Hypothalamus (tissue), 51 donors: ENCODE data around the gene WDR27.

ENCODE experiments used
- DNase-seq, 51 donors: peaks; one replicate each; lab custom pipeline; 2025; lab: John Stamatoyannopoulos, UW

WDR27 gene

GRCh38 chr6:169568314-169569087 lies 133.3 kb downstream of the WDR27 start:
- DNase-seq: no peak

GRCh38 chr6:169567819-169568218 lies 134.0 kb downstream of the WDR27 start:
- no peak for DNase-seq

DNA sequence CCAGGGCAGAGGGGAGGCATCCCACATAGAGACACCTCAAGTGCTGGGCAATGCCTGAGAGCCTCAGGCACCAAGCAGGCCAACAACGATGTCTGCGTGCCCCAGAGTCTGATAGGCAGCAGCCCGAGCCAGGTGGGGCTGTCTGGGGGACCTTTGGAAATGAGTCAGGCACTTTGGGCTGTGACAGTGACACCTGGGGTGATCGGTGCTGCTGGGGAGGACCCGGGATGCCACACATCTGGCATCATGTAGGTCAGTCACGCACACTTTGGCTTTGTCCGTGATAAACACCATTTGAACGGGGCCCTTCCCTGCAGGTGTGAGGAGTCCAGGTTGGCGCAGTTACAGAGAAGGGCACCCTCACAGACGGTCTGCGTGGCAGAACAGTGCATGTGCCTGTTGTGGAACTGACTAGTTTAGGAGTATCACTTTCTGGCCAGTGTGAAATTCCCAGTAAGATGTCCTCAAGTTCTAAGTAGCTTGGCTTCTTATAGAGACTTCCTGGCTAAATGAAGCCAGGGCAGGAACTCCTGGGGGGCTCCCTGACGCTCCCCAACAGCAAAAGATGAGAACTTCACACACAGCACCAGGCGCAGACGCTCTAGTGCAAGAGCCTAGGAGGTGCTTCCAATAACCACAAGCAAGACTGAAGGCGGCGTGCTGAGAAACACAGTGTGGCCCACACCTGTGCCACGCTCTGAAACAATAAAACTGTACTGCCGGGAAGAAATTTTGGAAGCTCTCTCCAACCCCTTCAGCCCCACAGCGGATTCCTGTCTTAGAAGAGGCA lies 134.7 kb downstream of the WDR27 start:
- no peak for DNase-seq

- no peak for DNase-seq
These were observed 135.5 kb downstream of the WDR27 start for GRCh38 chr6:169566319-169566718.

DNA sequence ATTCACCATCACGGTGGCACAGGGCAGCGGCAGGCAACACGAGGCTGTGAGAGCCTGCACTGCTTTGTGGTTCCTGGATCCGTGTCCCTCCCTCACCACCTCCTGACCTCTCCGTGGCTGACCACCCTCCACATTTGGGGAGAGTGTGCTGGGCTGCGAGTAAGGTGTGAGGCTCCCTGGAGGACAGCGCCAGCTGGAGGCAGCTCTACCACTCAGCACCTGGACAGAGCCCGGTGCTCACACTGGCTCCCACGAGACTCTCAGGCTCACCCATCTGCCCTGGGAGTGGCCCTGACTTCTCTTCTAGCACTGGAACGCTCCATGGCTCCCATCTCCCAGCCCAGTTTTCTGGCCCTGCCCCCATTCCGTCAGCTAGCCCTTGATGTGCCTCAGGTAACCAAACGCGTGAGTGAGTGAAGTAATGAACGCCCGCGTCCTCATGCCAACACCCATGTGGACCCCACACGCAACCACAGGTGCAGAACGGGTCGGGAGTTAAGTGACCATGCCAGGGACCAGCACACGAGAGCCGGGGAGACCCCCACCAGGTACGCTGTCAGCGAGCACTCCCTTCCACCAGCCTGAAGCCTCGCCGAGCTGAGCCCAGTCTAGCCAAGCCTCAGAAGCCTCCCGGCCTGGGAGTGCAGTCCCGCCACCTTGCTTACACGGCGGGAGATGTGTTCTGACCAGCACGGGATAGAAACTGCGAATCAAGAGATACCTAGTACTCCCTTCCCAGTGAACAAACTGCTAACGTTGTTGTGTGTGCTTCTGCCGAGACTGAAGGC lies 137.2 kb downstream of the WDR27 start:
- DNase-seq: no peak

- DNase-seq: no peak
These were observed 140.2 kb downstream of the WDR27 start for GRCh38 chr6:169561665-169562064.

DNA sequence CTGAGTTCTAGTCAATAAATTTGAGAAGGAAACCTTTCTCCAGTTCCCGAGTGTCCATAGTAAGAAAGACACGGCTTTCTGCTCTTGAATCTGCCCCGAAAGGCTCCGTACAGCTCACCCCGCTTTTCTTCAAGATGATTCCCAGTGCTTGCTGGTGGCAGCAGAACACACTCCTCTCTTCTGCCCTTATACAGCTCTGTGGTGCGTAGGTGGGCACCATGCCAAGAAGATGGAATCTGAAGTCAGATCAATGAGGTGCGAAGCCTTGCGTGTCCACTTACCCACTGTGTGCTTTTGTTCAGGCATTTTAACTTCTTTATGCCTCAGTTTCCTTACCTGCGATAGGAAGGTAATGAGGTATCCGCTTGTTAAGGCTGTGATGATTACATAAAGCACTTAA lies 142.2 kb downstream of the WDR27 start:
- no peak for DNase-seq

GRCh38 chr6:169558774-169559441 lies 142.9 kb downstream of the WDR27 start:
- no peak for DNase-seq

- no peak for DNase-seq
These were observed 143.5 kb downstream of the WDR27 start for GRCh38 chr6:169558378-169558773.

DNA sequence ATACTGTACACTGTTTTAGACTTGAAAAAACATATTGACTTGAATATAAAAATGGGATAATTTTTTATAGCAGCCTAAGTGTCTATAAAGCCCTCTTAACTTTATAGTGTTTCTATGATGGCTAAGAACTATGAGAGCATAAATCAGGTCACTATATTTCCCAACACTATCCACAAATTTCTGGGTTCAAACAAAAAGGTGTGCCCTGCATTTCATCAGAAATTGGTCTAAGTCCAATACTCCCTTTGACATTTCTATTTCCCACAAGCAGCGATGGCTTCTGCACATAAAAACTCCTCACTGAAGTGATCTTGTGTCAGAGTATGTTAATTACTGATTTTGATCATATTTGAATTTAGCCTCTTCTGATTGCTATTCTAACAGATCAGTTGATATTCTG lies 143.9 kb downstream of the WDR27 start:
- no peak for DNase-seq

GRCh38 chr6:169556758-169557548 lies 144.9 kb downstream of the WDR27 start:
- peak in 1 of 51 donors; percentile 3 for DNase-seq

- no peak for DNase-seq
These were observed 145.7 kb downstream of the WDR27 start for GRCh38 chr6:169555971-169556617.

DNA sequence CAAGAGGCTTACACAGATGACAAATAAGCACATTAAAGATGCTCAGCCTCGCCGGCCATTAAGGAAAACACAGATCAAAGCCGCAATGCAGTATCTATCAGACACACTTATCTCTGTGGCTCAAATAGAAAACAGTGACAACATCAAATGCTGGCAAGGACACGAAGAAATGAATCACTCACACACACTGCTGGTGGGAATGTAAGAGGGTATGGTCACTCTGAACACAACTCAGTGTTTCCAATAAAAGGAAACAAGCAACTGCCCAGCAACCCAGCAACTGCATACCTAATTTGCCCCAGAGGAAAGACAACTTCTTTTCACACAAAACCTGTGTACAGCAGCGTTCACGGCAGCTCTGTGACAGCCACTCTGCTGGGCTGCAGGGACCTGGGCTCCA lies 155.8 kb downstream of the WDR27 start:
- no peak for DNase-seq

DNA sequence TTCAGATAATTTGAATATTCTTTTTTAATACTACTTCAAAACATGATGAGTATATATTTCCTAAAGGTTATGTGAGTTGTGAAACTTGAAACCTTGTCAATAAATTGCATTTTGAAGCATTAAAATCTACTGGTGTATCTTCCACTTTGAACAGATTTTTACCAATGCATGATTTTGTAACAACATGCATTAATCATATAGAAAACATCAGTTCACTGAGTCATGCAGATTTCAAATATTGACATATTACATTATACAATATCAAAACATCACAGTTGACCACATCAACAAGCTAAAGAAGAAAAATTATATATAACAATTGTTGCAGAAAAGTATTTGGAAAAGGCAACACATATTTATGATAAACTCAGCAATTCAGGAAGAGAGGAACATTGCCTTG lies 158.1 kb downstream of the WDR27 start:
- no peak for DNase-seq

GRCh38 chr6:169542491-169542890 lies 159.3 kb downstream of the WDR27 start:
- no peak for DNase-seq

- no peak for DNase-seq
These were observed 162.5 kb downstream of the WDR27 start for GRCh38 chr6:169539176-169539897.

DNA sequence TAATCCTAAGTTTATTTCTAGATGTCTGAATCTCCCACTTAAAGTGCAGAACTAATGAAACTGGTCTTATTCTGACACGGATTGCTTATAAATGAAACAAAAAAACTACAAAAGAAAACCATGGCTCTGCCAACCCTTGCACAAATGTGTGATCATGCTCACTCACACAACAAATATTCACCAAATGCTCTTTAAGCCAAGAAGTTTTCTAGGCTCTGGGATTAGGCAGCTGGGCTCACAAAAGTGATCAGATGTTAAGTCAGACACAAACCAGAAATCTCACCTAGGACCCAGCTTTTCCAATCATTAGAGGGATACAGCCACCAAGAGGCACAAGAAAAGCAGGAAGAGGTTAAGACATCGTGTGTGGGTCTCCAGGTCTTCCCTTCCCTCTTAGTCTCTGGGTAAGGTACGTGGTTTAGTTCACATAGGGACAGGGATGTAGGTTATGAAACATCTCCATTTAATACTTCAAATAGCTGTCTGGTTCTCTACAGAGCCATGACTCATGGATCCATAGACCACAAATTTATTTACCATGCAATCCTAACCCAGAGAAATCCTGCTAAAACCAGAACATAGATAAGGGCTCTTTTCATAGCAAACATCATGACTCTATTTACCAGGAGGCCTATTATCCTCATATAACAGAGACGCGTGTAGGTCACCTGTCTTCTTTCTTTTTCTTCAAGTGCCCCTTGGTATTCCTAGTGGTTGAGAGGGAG lies 165.2 kb downstream of the WDR27 start:
- no peak for DNase-seq

- DNase-seq: no peak
These were observed 167.8 kb downstream of the WDR27 start for GRCh38 chr6:169534039-169534421.
